DMS114 treated with DMSO at 0.1 percent for 48 hours (cell line): ENCODE data around the gene ZNHIT6.

Experiments used
- DNase-seq: peaks from one replicate; lab custom pipeline; 2025; ENCODE audit not compliant: unreplicated experiment; lab: John Stamatoyannopoulos, UW

ZNHIT6 gene

GRCh38 chr1:85623061-85623471 is 85.2 kb downstream of the ZNHIT6 start:
- DNase-seq: no peak

GRCh38 chr1:85621430-85621829 is 86.8 kb downstream of the ZNHIT6 start:
- no peak for DNase-seq

- no peak for DNase-seq
Measured at GRCh38 chr1:85617633-85618100, 90.6 kb downstream of the ZNHIT6 start.

GRCh38 chr1:85616736-85617135 is 91.5 kb downstream of the ZNHIT6 start:
- DNase-seq: no peak

GRCh38 chr1:85616364-85616705 is 91.9 kb downstream of the ZNHIT6 start:
- no peak for DNase-seq

GRCh38 chr1:85615586-85616363 is 92.5 kb downstream of the ZNHIT6 start:
- no peak for DNase-seq

- DNase-seq: no peak
Measured at GRCh38 chr1:85612704-85613361, 95.4 kb downstream of the ZNHIT6 start.

GRCh38 chr1:85611856-85612255 is 96.4 kb downstream of the ZNHIT6 start:
- no peak for DNase-seq

- DNase-seq: no peak
Measured at GRCh38 chr1:85611425-85611824, 96.8 kb downstream of the ZNHIT6 start.

- no peak for DNase-seq
Measured at GRCh38 chr1:85609976-85610375, 98.3 kb downstream of the ZNHIT6 start.

GRCh38 chr1:85608851-85609250 is 99.4 kb downstream of the ZNHIT6 start:
- DNase-seq: no peak

- DNase-seq: no peak
Measured at GRCh38 chr1:85607921-85608265, 100.3 kb downstream of the ZNHIT6 start.

- DNase-seq: no peak
Measured at GRCh38 chr1:85607126-85607920, 100.9 kb downstream of the ZNHIT6 start.

GRCh38 chr1:85606414-85606800 is 101.8 kb downstream of the ZNHIT6 start:
- no peak for DNase-seq

GRCh38 chr1:85605484-85606413 is 102.5 kb downstream of the ZNHIT6 start:
- DNase-seq: no peak

- no peak for DNase-seq
Measured at GRCh38 chr1:85604298-85604997, 103.8 kb downstream of the ZNHIT6 start.

GRCh38 chr1:85603086-85603880 is 105.0 kb downstream of the ZNHIT6 start:
- no peak for DNase-seq

GRCh38 chr1:85602571-85602970 is 105.7 kb downstream of the ZNHIT6 start:
- no peak for DNase-seq

- no peak for DNase-seq
Measured at GRCh38 chr1:85601901-85602300, 106.3 kb downstream of the ZNHIT6 start.
